SJSA1 (cell line): Measurements from ENCODE around the gene SLC39A9. TPM values are rescaled to one million over a fixed set of nuclear protein-coding genes. Genes with fewer than 3 reads are reported as not detected.

Experiments used
- DNase-seq, 2 experiments: peaks; one replicate each; pipeline ENCODE4 v3.0.0-alpha.2; 2015 to 2020; ENCODE audit warnings: low spot score in 2 of 2, low read depth in 1 of 2
- H3K27ac ChIP-seq: fragments of 250-450 bp; sonication (Bioruptor Pico); 2 replicates; pipeline ENCODE4 v1.5.1; 2020; ENCODE audit warnings: mild to moderate bottlenecking, moderate library complexity
- H3K27me3 ChIP-seq: fragments of 250-450 bp; sonication (Bioruptor Pico); replicated peaks from 2 replicates; pipeline ENCODE4 v1.5.1; 2020; ENCODE audit warnings: mild to moderate bottlenecking, moderate library complexity
- H3K36me3 ChIP-seq: fragments of 250-450 bp; sonication (Bioruptor Pico); 2 replicates; pipeline ENCODE4 v1.5.1; 2020; ENCODE audit warnings: mild to moderate bottlenecking
- H3K4me1 ChIP-seq: fragments of 250-450 bp; sonication (Bioruptor Pico); replicated peaks from 2 replicates; pipeline ENCODE4 v1.6.1; 2021; ENCODE audit warnings: mild to moderate bottlenecking
- H3K4me3 ChIP-seq: fragments of 250-450 bp; sonication (Bioruptor Pico); 2 replicates; pipeline ENCODE4 v1.5.1; 2020; ENCODE audit warnings: mild to moderate bottlenecking
- H3K9me3 ChIP-seq: fragments of 250-450 bp; sonication (Bioruptor Pico); replicated peaks from 2 replicates; pipeline ENCODE4 v1.5.1; 2020; ENCODE audit warnings: mild to moderate bottlenecking
- total RNA-seq: library from RNA; depleted of rRNA; stranded (reverse); fragments of >200 nt; shearing (Covaris generic); gene quantifications from 2 replicates; pipeline ENCODE4 v1.2.3, GENCODE V29; 2014

SLC39A9 gene
- total RNA-seq, 1 experiment from 2014 or later = 87.5 TPM

GRCh38 chr14:69481815-69482568 is 83.5 kb downstream of the SLC39A9 start:
- H3K36me3 ChIP-seq = no peaks in the 10 kb centered on the region
- no peak overlapping the region for H3K27ac ChIP-seq
- H3K4me3 ChIP-seq = no peak overlapping the region
- no peaks in the 10 kb centered on the region for H3K4me1 ChIP-seq
- DNase-seq = no peak
- peaks cover 40% of the 10 kb centered on the region for H3K27me3 ChIP-seq
- H3K9me3 ChIP-seq = no peaks in the 10 kb centered on the region

DNA sequence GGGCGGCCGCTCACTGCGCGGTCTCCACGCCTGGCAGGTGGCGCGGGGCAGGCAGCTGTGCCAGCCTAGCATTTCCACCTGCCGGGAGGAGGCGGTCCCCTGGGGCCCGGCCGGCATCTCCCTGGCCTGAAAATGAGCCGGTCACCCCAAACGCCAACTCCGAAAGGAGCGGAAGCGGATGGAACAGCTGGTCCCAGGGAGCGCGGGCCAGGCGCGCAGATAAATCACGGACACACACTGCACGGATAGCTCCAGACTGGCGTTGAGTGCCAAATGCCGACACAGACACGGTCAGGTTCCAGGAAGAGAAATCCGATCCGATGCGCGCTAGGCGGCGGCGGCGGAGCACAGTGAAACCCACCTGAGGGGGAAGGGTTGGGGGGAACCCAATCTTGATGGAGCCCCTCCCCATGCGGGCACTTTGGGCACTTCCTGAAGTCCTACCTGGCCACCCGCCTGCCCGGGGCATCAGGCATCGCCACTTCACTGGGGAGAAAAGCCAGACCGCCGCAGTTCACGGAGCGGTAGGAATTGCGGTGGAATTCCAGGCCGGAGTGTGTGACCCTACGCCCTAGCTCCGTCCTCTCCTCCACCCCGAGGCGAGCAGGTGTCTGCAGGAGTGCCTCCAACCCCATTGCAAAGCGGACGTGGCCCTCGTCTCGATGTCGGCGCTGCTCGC is 85.4 kb downstream of the SLC39A9 start:
- DNase-seq = no peak
- Histone ChIP-seq H3K4me1 (no peaks in the 10 kb centered on the region), H3K36me3 (no peaks in the 10 kb centered on the region), H3K27ac (no peak overlapping the region), H3K4me3 (no peak overlapping the region), H3K9me3 (no peaks in the 10 kb centered on the region), H3K27me3 (peaks cover 47% of the 10 kb centered on the region)

GRCh38 chr14:69484444-69485314 is 86.2 kb downstream of the SLC39A9 start, which contains the start of gene PLEKHD1:
PLEKHD1 (plus strand) TSS chr14:69484728; CDS start chr14:69484966, 238 bp downstream.
- no peak within 1 kb of the TSS for H3K27ac ChIP-seq
- DNase-seq = no peak
- no peaks in the 10 kb centered on the region for H3K9me3 ChIP-seq
- peaks cover 47% of the 10 kb centered on the region for H3K27me3 ChIP-seq
- H3K4me1 ChIP-seq = no peaks in the 10 kb centered on the region
- H3K4me3 ChIP-seq = no peak within 1 kb of the TSS
- H3K36me3 ChIP-seq = no peaks in the 10 kb centered on the region

- peaks cover 47% of the 10 kb centered on the region for H3K27me3 ChIP-seq
These were observed 86.8 kb downstream of the SLC39A9 start for GRCh38 chr14:69485315-69485660.

GRCh38 chr14:69485701-69486100 is 87.2 kb downstream of the SLC39A9 start:
- Histone ChIP-seq H3K4me1 (no peaks in the 10 kb centered on the region), H3K27ac (no peak overlapping the region), H3K27me3 (peaks cover 47% of the 10 kb centered on the region), H3K36me3 (no peaks in the 10 kb centered on the region), H3K9me3 (no peaks in the 10 kb centered on the region), H3K4me3 (no peak overlapping the region)
- no peak for DNase-seq

More at GRCh38 chr14:69485315-69485660, 86.8 kb downstream of the SLC39A9 start:
- DNase-seq = no peak
- Histone ChIP-seq H3K9me3 (no peaks in the 10 kb centered on the region), H3K4me3 (no peak overlapping the region), H3K36me3 (no peaks in the 10 kb centered on the region), H3K27ac (no peak overlapping the region), H3K4me1 (no peaks in the 10 kb centered on the region)

DNA sequence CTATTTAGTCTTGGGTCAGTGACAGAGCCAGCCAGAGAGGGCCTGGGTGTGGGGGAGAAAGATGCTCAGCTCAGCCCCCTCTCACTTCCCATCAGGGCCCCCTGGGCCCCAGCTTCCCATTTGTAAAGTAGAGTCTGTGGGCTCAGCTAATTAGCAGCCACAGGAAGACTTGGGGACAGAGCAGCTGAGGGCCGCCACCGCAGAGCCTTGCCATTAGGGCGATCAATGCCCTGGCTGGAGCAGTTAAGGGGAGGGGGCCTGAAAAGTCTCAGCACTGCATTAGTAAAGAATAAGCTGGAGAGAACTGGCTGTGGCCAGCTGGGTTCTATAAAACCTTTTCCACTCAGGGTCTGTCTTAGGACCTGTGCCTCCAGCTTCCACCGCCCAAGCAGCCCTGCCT is 88.7 kb downstream of the SLC39A9 start:
- H3K9me3 ChIP-seq = no peaks in the 10 kb centered on the region
- no peak for DNase-seq
- no peaks in the 10 kb centered on the region for H3K4me1 ChIP-seq
- H3K4me3 ChIP-seq = no peak overlapping the region
- H3K27me3 ChIP-seq = peaks cover 42% of the 10 kb centered on the region
- H3K27ac ChIP-seq = no peak overlapping the region
- no peaks in the 10 kb centered on the region for H3K36me3 ChIP-seq

- no peak for DNase-seq
- Histone ChIP-seq H3K27me3 (peaks cover 38% of the 10 kb centered on the region), H3K36me3 (no peaks in the 10 kb centered on the region), H3K27ac (no peak overlapping the region), H3K4me3 (no peak overlapping the region), H3K4me1 (no peaks in the 10 kb centered on the region), H3K9me3 (no peaks in the 10 kb centered on the region)
These were observed 89.3 kb downstream of the SLC39A9 start for GRCh38 chr14:69487771-69488170.

DNA sequence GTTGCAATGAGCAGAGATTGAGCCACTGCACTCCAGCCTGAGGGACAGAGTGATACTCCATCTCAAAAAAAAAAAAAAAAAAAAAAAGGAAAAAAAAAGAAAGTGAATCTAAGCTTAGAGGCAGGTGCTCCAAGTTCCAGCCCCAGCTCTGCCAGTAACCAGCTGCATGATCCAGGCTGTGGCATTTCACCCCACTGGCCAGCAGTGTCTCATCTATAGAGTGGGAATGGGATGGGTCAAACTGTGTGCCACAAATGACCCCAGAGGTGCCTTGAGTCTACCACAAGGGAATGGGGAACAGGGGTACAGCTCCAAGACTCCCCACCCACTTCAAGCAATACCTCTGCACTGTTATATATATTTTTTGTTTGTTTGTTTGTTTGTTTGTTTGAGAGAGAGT is 91.0 kb downstream of the SLC39A9 start:
- Histone ChIP-seq H3K36me3 (no peaks in the 10 kb centered on the region), H3K9me3 (no peaks in the 10 kb centered on the region), H3K27ac (no peak overlapping the region), H3K27me3 (peaks cover 22% of the 10 kb centered on the region), H3K4me1 (no peaks in the 10 kb centered on the region), H3K4me3 (no peak overlapping the region)
- DNase-seq = no peak

- no peak overlapping the region for H3K4me3 ChIP-seq
- DNase-seq = no peak
- H3K27ac ChIP-seq = no peak overlapping the region
- no peaks in the 10 kb centered on the region for H3K36me3 ChIP-seq
- H3K9me3 ChIP-seq = no peaks in the 10 kb centered on the region
- peaks cover 13% of the 10 kb centered on the region for H3K27me3 ChIP-seq
- H3K4me1 ChIP-seq = no peaks in the 10 kb centered on the region
These were observed 91.9 kb downstream of the SLC39A9 start for GRCh38 chr14:69490219-69490918.

DNA sequence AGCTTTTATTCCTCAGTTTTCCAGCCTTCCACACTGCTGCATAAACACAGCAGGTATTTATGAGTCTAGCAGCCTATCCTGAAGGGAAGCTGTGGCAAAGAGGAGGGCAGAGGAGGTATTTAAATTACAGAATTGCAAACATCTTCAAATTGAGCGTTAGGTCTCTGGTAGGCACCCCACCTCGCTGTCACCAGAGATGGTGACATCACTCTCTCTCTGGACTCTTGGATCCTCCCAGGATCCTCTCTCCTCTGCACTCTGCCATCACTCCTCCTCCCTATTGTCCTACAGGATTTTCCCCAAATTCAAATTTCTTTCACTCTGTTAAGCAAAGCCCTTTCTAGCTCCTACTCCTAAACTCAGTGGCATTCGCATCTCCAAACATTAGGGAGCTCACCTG is 92.7 kb downstream of the SLC39A9 start:
- Histone ChIP-seq H3K27me3 (peaks cover 7% of the 10 kb centered on the region; the same call in 1 of the 2 replicates), H3K36me3 (no peaks in the 10 kb centered on the region), H3K9me3 (no peaks in the 10 kb centered on the region), H3K4me3 (no peak overlapping the region), H3K27ac (no peak overlapping the region), H3K4me1 (no peaks in the 10 kb centered on the region)
- DNase-seq = no peak

DNA sequence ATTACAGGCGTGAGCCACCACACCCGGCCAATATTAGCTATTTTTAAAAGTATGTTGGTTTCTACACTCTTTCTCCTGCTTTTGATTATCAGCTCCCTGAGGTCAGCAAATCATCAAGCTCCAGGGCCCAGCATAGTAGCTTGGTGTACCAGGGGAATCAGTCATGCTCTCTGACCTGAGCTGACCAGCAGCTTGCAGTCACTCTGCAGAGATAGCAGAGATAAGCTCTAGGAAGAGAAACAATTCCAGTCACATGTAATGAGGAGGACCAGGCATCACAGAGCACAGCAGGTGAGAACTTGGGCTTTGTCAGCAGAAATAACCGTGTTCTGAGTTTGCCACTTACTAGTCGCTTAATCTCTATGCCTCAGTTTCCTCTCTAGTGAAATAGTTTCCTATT is 94.5 kb downstream of the SLC39A9 start:
- Histone ChIP-seq H3K9me3 (no peaks in the 10 kb centered on the region), H3K4me1 (no peaks in the 10 kb centered on the region), H3K27me3 (no peaks in the 10 kb centered on the region), H3K4me3 (no peak overlapping the region), H3K36me3 (no peaks in the 10 kb centered on the region), H3K27ac (no peak overlapping the region)
- DNase-seq = no peak

GRCh38 chr14:69493791-69494190 is 95.3 kb downstream of the SLC39A9 start:
- no peaks in the 10 kb centered on the region for H3K4me1 ChIP-seq
- H3K36me3 ChIP-seq = no peaks in the 10 kb centered on the region
- H3K27ac ChIP-seq = no peak overlapping the region
- H3K9me3 ChIP-seq = no peaks in the 10 kb centered on the region
- no peak for DNase-seq
- H3K4me3 ChIP-seq = no peak overlapping the region
- no peaks in the 10 kb centered on the region for H3K27me3 ChIP-seq

DNA sequence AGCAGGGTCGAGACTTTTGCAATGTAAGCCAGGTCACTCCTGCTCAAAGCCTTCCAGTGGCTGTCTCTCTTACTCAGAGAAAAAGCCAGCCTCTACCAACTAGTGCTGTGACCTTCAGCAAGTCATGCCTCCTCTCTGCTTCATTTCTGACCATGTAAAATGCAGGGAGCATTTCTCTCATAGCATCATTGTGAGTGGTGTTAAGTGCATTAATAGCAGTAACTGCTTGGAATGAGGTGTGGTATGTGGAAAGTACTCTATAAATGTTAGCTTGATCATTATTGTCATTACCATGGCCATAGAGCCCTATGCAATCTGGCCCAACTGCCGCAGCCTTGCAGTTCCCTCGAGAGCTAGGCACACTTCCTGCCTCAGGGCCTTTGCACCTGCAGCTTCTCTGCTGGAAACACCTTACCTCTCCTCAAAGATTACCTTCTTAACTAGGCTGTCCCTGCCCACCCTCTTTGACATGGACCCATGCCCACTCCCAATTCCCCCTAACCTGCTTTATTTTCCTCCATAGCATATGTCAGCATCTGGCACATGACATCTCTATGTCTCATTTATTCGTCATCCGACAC is 96.9 kb downstream of the SLC39A9 start:
- Histone ChIP-seq H3K4me1 (no peaks in the 10 kb centered on the region), H3K27ac (no peak overlapping the region)

More for the DNA sequence above, 96.9 kb downstream of the SLC39A9 start:
- no peak for DNase-seq
- Histone ChIP-seq H3K4me3 (no peak overlapping the region), H3K9me3 (no peaks in the 10 kb centered on the region), H3K36me3 (no peaks in the 10 kb centered on the region), H3K27me3 (no peaks in the 10 kb centered on the region)
